Stimulated activated CD8-positive, alpha-beta memory T cell treated with anti-CD3 and anti-CD28 coated beads, Interleukin-4, amount 100 ng/mL, for 4 hours (primary cell): ENCODE data around the gene PCF11.
"Not testable (repeated sequence)": the region's sequence is repeated elsewhere in the genome, so short reads cannot be mapped to it uniquely, and the experiment has no call there.

ENCODE experiments used
- DNase-seq, 2 donors: peaks; one replicate each; pipeline ENCODE4 v3.0.0-alpha.2; 2020; ENCODE audit warnings: low read depth in 2 of 2, low spot score in 1 of 2

Gene PCF11

DNA sequence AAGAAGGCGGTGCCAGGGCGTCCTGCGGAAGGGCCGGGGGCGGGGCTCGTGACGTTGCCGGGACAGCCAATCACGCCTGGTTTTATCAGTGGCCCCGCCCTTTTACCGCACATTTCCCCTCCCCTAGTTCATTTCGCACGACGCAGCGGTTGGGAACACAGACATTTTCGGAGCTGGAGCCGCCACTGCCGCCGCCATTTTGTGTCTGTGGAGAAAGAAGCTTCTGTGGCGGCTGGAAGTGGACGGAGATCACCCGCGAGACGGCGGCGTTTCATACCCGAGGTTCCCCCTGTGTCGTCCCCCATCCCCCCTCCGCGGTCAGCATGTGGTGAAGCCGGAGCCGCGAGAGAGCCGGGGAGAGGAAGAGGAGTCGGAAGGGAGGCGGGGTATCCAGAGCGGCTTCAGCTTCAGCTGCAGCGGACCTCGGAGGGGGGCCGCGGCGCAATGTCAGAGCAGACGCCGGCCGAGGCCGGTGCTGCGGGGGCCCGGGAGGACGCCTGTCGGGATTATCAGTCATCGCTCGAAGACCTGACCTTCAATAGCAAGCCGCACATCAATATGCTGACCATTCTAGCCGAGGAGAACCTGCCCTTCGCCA, at the start of gene PCF11:
Gene PCF11 (plus strand): TSS at position 136 of the 598 bp plus-strand sequence. CDS start 309 bp downstream, at position 445.
- DNase-seq: no peak

DNA sequence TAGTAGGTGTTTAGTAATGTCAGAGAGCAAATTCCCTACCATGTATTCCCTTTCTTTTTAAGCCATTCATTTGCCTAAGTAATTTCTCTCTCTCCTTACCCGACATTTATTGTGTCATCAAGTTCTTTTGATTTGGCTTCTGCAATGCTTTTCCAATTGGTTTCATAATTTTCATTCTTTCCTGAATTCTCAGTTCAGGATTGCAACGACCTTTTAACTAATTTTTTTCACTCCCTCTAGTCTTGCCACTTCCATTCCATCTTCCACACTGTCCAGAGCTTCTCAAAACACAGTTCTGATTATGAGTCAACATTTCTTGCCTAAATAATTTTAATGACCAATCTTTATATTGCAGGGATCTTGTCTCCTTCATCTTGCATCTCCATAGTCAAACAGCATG, 44.0 kb upstream of the PCF11 start:
- no peak for DNase-seq

DNA sequence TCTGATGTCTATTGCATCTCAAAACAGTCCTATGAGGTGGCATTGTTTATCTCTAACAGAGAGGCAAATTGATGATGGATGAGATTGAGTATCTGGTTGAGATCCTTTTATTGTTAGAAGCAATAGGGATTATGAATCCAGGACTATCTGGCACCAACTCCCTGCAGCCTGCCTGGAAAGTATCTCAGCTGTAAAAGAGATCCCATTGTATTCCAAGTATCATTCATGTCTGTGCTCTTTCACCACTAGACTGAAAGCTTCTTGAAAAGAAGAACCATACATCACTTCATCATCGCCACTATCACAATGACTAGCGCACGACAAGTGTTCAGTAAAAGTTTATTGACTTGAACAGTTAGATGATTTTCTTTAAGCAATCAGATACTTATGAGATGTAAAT, 41.9 kb upstream of the PCF11 start:
- no peak for DNase-seq

DNA sequence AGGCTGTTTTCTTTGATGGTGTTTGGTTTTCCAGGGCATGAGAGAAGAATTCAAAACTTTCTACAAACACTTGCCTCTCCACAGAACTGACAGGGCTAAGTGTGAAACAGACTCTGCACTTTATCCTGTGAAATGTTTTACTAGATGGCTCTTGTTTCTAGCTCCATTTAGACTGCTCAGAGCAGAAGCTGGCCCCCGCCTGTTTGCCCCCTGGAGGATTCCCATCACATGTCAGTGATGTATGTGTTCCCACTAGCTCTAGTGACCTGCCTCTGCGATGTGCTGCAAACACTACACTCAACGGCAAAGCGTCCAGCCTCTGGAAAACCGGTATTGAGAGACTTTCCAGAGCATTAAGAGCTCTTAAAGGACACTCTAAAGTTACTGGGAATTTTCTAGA, 41.4 kb upstream of the PCF11 start:
- DNase-seq: no peak

- DNase-seq: no peak
These were observed 40.8 kb upstream of the PCF11 start for GRCh38 chr11:83116015-83116641.

- DNase-seq: no peak
These were observed 38.1 kb upstream of the PCF11 start for GRCh38 chr11:83118814-83119213.

DNA sequence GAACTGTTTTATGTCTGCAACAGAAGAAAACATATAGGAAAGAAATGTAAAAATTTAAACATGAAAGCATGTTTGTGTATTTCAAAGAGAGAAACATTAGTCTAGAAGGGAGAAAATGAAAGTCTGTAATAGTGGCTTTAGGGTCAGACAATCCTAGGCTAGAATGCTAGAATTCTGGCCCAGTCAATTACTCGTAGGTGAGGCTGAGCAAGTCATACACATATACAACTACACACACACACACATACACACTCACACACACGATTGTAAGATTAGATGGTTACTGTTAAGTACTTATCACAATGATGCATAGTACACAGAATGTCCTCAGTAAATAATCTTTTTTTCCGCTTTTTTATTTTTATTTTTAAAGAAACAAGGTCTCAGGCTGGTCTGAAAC, 37.7 kb upstream of the PCF11 start:
- no peak for DNase-seq

GRCh38 chr11:83120327-83120726, 36.6 kb upstream of the PCF11 start:
- no peak for DNase-seq

GRCh38 chr11:83122050-83122449, 34.9 kb upstream of the PCF11 start:
- DNase-seq: no peak

DNA sequence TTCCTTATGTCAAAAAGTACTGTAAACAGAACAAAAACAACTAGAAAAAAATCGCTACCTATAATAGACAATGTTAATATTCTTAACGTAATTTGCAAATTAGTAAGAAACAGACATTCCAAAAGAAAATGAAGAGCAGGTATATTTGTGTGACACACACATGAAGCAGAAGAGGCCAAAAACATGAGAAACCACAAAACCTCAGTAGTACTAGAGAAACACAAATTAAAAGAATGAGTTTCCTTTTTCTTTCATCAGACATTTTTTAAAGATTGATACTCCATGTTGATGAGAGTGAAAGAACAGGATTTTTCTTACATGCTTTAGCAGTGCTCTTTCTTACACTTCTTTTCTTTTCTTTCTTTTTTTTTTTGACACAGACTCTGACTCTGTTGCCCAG, 34.2 kb upstream of the PCF11 start:
- DNase-seq: no peak

DNA sequence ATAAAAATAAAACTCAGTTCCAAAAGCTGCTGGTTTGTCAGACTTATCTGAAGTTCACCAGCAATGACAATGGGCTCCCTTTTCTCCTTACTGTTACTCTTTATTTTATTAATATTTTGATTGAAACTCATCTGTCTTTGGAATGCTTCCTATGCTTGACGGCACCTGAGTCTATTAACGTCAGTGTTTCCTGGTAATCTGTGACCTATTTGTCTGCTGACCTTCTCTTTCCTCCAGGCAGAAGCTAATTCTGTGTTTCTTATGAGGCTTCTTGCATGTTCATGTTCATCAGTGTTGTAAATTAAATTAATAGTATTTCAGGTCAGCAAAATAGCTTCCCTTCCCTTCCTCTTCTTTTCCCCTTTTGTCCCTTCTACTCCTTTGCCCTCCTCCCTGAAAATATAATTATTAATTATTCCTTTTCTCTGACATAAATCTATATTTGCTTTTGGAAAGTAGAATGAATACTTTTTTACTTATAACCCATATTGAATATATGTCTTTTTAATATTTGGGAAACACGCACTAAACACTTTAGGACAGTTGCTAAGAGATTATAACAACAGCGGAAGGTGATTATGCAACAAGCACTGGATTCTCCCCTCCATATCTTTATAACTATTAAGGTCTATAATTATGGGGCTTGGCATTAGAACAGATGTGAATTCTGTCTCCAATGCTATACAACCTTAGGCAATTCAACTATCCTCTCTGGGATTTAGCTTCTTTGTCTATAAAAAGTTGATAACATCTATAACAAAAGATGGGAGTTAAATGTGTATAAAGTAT, 32.1 kb upstream of the PCF11 start:
- DNase-seq: no peak

- DNase-seq: no peak
These were observed 31.4 kb upstream of the PCF11 start for GRCh38 chr11:83125577-83125976.

DNA sequence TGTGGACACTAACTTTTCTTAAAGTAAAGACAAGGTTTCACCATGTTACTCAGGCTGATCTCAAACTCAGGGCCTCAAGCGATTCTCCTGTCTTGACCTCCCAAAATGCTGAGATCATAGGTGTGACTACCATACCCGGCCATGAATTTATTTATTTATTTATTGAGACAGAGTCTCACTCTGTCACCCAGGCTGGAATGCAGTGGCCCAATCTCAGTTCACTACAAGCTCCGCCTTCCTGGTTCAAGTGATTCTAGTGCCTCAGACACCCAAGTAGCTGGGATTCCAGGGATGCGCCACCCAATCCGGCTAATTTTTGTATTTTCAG, 29.7 kb upstream of the PCF11 start:
- DNase-seq: no peak

DNA sequence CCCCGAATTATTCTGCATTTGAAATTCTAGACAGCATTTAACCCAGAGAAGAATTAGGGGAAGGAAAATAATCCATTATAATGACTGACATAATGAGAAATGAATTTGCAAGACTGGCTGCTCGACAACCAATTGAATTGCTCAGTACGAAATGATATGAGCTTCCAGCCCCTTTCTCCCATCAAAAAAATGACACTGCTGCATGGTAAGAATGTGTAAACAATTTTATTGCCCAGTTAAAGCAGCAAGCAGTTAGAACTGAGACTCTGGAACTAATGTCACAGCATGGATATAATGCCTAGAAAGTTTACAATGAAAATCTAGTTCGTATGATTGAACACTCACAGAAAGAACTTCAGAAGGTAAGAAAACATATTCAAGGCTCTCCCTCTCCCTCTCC, 24.7 kb upstream of the PCF11 start:
- DNase-seq: no peak

- DNase-seq: not testable (repeated sequence)
These were observed 23.7 kb upstream of the PCF11 start for GRCh38 chr11:83133266-83133665.

- no peak for DNase-seq
These were observed 17.6 kb upstream of the PCF11 start for GRCh38 chr11:83139310-83139709.

GRCh38 chr11:83140691-83141455, 16.1 kb upstream of the PCF11 start:
- DNase-seq: no peak

DNA sequence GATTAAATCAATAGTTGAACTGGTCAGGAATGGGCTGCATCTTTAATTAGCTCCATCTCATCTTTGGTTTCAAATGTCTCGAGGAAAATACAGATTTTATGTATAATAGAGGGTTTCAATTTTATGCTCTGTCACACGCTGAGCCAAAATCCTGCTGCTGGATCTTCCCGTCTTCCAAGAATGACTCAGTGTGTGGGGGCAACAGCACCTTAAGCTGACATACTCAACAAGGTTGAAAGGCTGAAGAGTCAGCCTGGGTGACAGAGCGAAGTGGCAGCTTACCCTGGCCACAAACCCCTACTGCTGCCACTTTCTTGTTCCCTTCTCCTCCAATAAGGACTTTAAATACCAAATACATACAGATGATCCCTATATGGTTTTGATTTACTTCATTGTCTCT, 9.0 kb upstream of the PCF11 start:
- DNase-seq: no peak

DNA sequence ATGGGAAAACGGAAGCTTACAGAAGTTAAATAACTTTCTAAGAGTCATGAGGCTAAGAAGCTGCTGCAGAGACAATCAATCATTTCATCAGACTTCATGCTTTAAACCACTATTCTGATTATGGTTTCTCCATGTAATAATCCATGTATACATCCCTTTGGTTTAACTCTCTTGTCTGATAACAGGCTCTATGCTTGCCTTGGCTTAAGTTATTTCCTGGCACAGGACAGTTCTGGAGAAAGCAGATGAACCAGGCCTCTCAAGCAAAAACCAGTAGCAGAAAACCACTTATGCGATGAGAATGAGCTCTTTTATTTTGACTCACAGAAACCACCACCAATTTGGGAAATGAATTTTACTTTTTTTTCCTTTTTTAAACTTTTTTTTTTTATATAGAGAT, 6.5 kb upstream of the PCF11 start:
- no peak for DNase-seq

DNA sequence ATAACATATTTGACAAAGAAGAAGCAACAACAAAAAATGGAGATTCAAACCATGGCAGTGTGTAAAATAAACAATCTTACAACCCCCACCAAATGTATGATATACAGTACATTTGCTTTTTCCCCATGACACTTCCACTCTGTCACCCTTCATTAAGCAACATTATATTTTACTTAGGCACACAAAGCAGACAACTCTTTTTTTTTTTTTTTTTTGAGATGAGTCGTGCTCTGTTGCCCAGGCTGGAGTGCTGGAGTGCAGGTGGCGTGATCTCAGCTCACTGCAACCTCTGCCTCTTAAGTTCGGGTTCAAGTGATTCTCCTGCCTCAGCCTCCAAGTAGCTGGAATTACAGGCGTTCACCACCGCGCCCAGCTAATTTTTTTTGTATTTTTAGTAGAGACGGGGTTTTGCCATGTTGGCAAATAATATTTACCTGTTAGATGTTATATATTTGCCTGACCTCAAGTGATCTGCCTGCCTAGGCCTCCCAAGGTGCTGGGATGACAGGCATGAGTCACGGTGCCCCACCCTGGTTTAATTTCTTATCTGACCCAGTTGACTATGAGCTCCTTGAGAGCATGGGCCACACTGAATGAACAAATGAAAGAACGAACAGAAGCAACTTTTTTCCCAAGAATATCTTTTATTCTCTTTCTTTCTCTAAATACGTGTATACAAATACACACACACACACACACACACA, 5.5 kb upstream of the PCF11 start:
- no peak for DNase-seq

GRCh38 chr11:83152264-83152663, 4.7 kb upstream of the PCF11 start:
- DNase-seq: no peak
